GM23338 (cell line): ENCODE measurements around the gene PORCN.

Experiments
- CTCF ChIP-seq, 2 experiments: fragments of 200-600 bp in 1 of 2; sonication (generic) in 1 of 2; conservative IDR thresholded peaks; 2 replicates each; pipeline versions ENCODE4 v1.5.1 to v1.6.1; 2016 to 2017; ENCODE audit warnings: antibody characterized with exemption in 2 of 2, low read depth in 2 of 2, mild to moderate bottlenecking in 2 of 2, moderate library complexity in 1 of 2
- POLR2AphosphoS5 ChIP-seq: IDR thresholded peaks from 2 replicates; pipeline ENCODE4 v1.6.1; 2016; ENCODE audit warnings: antibody characterized with exemption, low read depth
- ZNF114 ChIP-seq: fragments of 250-450 bp; sonication (Bioruptor Pico); IDR thresholded peaks from 2 replicates; pipeline ENCODE4 v1.5.0; 2020; ENCODE audit warnings: mild to moderate bottlenecking, moderate library complexity

GRCh38 chrX:48560681-48561080, 51.9 kb downstream of the PORCN start:
- TF ChIP-seq CTCF (conservative IDR thresholded peaks at IDR 0.05; ENCODE audit: low read depth in 2 of 2), result no peak
- no peak for TF ChIP-seq POLR2AphosphoS5
- TF ChIP-seq ZNF114 (CRISPR knock-in tag), result no peak
